HG03196 (cell line): ENCODE results near the gene MANSC1.
A peak's percentile ranks its signal among the peaks of the same experiment; 100 is the strongest.
"Not testable (repeated sequence)": the region's sequence is repeated elsewhere in the genome, so short reads cannot be mapped to it uniquely, and the experiment has no call there.

Source experiments
- ATAC-seq: cut with Tn5 transposase; IDR thresholded peaks from one replicate; pipeline ENCODE4 v1.9.1; 2021; ENCODE audit not compliant: unreplicated experiment

Gene MANSC1

DNA sequence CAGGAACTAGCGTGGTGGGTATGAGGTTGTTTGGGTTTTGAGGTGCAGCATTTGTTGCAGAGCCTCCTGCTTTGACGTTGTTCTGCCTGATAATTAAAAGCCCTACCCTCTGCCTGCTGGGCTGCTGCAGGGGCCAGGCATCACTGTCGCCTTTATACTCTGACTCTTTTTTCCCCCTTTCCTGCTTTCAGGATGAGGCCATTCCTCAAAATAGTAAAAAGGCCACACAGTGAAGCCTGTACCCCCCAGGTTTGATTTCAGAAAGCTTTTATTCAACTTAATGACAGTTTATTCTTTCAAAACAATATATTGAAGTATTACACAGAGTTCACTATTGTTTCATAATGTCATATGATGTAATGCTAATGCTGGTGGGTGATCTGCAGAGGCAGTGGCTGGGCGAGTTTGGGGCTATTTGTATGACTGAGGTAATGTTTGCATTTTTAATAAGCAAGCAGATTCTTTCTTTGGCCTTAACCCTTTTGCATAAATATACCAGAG, 15.9 kb upstream of the MANSC1 start:
- ATAC-seq, result no peak

DNA sequence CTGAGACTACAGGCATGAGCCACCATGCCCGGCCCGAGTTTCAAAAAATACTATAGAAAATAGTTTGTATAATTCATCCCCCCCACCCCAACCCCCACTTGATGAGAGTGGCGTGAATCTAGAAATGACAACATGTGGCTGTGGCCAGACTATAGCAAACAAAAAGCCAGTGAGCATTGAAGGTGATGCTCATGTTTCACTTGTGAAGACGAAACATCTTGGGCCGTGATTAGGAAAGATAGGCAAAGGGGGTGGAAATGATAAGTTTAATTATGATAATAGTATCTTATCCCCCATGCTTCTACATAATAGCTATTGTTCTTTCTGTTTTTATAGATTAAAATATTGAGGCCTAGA, 15.4 kb upstream of the MANSC1 start:
- ATAC-seq, result no peak

DNA sequence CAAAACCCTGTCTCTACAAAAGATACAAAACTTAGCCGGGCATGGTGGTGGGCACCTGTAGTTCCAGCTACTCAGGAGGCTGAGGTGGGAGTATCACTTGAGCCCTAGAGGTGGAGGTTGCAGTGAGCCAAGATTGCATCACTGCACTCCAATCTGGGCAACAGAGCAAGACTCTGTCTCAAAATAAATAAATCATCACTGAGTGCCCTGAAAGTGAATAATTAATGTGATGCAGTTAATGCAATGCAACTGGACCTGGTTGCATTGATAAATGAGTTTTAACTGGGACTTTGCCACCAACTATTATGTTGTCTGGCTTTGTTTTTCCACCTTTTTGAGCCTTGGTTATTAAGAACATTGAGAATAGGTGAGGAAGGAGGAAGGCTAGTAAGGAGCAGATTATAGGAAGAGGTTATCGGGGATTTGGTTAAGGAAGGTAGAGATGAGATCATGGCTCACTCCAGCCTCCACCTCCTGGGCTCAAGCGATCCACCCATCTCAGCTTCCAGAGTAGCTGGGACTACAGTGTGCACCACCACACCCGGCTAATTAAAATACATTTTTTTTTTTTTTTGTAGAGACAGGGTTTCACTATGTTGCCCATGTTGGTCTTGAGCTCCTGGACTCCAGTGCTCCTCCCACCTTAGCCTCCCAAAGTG, 14.9 kb upstream of the MANSC1 start:
- ATAC-seq, result no peak

DNA sequence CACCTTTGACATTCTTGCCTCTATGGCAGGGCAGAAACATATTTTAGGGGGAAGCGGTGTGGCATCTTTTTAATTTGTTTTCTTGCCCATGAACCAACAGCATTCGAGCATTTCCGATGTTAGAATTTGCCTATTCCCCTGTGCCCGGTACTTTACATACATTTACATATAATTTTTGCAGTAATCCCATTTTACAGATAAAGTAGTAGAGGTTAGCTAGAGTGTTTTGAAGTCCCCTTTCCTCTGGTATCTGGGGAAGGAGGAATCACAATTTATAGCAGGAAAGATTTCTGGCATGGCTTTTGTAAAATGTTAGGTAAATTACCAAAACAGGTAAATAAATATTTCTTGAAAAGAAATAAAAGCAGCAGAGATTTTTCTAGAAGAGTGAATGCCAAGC, 8.5 kb upstream of the MANSC1 start:
- ATAC-seq, result no peak

DNA sequence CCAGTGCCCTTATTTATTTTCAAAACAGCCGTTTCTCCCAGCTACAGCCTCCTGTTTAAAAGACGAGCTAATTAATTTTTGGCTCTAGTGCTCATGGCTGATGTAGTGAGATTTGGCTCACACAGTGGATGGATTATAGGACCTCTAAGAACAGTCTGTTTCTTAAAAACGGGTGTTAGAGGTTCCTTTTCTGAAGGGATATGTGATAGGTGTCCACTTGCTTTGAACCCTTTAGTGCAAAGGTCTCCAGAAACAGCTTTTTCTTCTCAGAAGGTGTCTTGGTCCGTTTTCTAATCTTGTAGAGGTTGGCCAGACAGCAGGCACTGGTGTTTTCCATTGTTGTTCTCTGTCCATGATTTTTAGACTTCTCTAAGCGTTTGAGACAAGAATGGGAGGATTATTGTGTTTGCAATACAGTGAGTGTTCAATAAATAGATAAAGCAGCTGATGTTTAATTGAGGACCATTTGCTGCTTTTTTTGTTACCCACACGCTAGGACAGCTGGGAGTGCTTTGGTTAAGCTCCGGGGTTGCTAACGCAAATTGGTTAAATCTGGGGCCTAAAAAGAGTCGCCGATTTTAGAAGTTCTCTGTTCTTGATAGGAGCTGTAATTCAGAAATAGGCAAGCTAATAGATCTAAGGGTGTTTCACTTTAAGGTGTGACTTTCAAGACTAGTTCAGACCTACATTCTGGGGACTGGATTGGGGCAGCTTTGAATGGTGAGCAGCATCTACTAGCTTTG, 7.8 kb upstream of the MANSC1 start:
- no peak for ATAC-seq

DNA sequence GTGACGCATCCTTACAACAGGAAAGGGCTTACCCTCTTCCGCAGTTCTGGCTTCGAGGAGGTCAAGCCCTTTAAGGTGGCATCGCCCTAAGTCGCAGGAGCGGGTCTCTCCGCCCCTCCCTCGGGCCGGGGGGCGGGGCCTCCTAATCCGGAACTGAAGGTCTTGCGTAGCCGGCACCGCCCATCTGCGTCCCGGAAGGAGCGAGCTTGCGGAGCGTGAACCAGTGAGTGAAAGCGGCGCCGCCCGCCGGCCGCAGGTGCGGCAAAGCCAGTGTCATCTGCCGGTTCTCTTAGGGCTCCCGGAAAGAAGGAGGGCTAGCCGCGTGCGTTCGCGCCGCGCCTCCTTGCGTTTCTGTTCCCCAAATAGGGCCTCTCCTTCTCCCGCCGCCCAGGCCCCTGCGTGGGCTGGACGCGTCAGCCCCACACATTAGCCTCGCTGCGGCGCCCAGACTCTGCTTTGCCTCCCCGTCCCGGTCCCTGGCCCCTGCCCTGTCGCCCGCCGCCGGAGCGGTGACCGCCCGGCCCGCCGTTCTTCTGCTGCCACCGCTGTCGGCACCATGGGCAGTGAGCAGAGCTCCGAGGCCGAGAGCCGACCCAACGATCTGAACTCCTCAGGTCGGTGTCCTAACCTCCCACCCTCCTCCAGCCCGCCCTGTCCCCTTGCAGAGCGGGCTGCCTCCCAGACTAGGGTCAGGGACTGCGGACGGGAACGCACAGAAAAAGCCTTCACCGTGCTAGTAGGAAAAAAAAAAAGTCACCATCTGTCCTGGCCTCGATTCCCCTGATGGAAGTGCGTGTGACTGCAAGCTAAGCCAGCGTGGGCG, 7.1 kb upstream of the MANSC1 start, which contains the start of gene BORCS5:
Gene BORCS5, plus strand, starts transcription at position 183 of the 823 bp plus-strand sequence. Its CDS starts 374 bp downstream, at position 557.
- peak; percentile 90 for ATAC-seq

DNA sequence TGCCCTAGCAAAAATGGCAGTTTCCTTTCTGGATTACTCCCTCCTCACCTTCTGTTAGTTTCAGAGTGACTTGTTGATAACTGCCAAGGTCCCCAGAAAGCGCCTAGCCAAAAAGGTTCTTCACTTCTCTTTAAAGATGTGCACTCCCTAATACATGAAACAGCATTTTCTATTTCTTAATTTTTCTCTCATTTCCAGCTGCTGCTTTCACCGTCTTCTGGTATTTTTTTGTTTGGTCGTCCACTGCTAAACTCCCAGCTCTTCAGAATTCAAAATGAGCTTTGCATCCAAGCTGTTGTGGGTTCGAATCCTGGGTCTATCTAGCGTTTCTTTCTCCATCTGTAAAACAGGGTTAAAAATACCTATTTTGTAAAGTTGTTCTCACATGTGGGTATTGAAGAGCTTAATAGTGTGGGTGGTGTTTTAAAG, 6.4 kb upstream of the MANSC1 start:
- no peak for ATAC-seq

DNA sequence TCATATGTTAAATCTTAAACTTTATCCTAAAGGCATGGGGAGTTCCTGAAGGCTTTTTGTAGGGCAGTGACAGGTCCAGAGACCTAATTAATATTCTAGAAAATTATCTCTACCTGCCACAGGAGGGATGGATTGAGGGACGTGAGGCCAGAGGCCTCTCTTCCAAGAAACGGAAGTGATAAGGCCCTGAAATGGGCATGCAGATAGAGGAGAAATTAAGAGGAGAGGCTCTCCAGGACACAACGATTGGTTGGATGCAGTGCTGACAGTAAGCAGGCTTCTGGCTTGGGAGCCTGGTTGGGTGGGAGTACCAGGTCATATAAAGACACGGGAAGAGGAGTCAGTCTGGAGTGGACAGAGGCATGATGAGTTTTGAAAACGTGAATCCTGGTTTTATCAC, 3.8 kb upstream of the MANSC1 start:
- no peak for ATAC-seq

DNA sequence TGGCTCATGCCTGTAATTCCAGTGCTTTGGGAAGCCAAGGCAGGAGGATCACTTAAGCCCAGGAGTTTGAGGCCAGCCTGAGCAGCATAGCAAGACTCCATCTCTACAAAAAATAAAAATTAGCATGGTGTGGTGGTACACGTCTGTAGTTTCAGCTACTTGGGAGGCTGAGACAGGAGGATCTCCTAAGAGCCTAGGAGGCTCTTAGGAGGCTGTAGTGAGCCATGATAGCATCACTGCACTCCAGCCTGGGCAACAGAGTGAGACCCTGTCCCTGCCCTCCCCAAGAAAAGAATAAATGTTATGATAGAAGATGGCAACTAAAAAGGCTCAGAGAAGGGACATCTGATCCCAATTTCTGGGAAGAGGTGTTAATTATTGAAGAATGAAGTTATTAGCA, 3.2 kb upstream of the MANSC1 start:
- ATAC-seq, result no peak

DNA sequence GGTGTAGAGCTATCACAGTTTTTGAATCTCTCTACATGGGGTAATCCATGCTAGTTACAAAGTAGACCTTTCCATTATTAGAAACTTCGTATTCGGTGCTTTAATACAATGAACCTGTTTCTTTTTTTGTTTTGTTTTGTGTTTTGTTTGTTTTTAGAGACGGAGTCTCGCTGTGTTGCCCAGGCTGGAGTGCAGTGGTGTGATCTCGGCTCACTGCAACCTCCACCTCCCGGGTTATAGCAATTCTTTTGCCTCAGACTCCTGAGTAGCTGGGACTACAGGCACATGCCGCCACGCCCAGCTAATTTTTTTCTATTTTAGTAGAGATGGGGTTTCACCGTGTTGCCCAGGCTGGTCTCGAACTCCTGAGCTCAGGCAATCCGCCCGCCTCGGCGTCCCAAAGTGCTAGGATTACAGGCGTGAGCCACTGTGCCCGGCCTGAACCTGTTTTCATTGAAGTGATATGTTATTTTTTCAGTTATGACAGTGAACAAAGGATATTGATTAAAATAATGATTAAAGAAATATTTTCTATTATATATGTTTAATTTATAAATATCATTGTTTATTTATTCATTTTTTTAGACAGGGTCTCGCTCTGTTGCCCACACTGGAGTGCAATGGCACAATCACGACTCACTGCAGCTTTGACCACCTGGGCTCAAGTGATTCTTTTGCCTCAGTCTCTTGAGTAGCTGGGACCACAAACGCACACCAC, 1.6 kb upstream of the MANSC1 start:
- not testable (repeated sequence) for ATAC-seq

DNA sequence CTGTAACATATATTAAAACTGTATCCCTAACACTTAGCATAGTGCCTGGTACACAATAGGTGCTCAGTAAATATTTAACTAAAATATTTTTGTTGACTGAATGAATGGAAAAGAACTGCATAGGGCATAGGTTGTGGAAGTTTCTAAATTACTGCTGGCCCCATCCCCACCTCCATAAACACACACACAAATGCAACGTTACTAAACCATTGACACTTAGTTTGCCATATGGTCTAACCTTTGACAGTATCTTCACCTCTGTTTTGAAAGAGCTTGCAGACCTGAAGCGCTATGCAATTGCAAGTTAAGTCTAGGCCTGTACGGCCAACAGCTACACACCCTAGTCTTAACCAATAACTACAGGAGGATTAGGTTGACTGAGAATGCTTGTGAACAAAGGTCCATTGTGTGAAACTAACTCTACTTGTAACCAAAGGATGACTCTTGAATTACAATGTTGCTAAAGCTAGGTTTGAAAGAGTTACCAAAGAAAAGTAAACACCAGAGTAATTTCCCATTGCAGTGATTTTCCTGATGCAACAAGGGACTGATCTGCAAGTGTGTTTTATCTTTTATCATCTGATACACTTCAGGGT, 924 bp upstream of the MANSC1 start:
- no peak for ATAC-seq

DNA sequence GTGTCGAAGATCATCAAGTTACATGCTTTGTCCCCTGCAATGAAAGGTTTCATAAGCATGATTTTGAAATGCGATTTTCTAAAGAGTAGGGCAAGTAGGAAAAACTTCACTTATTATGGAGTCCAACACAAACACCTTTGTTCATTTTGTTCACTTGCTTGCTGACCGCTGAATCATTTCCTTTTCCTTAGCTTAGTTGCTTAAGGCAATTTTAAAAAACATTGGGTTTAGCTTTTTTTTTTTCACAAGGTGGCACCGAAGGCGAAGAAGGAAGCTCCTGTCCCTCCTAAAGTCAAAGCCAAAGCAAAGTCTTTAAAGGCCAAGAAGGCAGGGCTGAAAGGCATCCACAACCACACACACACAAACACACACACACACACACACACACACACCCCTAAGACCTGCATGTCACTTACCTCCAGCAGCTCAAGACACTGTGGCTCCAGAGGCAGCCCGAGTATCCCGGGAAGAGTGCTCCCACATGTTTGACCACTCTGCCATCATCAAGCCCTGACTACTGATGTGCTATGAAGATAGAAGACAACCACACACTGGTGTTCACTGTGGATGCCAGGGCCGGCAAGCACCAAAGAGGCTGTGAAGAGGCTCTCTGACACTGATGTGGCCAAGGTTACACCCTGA, 11.4 kb downstream of the MANSC1 start:
- no peak for ATAC-seq

DNA sequence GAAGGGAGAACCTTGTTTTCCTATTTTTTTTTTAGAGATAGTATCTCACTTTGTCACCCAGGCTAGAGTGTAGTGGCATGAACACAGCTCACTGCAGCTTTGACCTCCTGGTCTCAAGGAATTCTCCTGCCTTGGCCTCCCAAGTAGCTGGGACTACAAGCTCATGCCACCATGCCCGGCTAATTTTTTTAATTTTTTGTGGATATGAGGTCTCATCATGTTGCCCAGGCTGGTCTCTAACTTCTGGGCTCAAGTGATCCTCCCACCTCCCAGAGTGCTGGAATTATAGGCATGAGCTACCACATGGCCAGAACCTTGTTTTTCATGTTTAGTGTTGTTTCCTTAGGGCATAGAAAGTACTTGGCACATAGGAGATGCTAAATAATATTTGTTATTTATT, 13.5 kb downstream of the MANSC1 start:
- no peak for ATAC-seq

DNA sequence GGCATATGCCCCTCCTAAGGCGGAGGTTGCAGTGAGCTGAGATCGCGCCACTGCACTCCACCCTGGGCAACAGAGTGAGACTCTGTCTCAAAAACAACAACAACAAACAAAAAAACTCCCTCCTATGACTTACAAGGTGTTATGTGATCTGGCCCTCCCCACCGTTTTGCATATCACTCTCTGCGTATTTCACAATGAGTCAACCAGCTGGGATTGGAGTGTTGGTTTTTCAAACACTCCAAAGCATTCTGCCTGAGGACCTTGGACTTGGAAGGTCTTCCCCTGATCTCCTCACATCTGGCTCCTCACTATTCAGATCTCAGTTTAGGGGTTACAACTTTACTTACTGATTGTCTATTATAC, 14.0 kb downstream of the MANSC1 start:
- ATAC-seq, result no peak

DNA sequence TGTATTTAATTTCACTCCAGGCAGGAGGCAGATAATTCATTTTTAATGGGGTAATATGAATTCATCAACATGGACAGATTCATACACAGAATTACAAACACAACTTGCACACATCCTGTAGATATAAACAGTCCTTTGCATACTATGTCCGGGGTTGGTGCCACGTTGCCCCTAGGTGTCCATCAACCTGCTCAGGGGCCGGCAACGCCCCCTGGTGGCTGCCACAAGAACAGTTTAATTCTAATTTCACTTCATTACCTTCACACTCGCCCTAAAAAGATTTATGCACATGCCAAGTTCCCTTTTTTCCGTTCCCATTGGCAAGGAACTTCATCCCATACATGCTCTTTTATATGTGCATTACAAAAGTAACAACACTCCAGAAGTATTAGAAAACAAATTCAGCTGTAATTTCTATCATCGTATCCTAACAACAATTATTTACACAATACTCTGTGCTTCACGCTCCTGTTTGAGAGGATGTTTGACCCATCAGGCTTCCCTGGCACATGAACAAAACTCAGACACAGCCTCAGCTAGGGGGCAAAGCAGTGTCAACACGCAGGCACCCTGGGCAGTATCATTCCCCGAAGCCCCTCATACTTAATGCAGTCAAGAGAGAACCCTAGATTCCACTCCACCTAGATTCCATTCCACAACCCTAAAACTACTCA, 15.5 kb downstream of the MANSC1 start:
- ATAC-seq, result no peak

DNA sequence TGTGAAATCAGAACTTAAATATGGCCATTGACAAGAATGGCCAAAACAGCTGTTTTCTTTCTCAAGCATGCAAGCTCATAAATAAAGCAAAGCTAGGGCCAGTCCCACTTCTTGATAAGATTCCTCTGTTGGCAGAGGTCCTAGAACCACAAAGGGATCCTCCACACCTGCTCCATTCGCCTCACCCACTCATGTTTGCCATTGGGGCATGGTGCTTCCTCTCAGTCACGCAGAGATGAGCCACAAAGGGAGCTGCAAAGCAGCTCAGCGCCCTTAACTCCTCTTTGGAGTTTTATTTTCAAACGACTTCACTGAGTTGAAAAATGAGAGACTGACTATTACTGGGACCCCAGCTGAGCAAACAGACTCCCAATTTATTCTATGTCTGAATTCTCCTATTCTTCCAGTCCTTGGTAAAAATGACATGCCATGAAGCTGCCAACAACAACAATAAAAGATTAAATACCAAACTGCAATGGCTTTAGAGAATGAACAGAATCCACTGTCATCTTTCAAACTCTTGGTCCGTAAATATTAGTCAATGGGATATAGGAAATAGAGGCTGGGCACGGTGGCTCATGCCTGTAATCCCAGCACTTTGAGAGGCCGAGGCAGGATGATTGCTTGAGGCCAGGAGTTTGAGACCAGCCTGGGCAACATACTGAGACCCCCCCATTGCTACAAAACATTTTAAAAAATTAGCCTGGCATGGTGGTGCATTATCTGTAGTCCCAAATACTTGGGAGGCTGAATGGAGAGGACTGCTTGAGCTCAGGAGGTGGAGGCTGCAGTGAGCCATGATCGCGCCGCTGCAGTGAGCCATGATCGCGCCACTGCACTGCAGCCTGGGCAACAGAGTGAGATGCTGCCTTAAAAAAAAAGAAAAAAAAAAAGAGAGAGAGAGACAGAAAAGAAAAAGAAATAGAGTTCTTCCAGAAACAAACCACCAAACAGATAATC, 16.4 kb downstream of the MANSC1 start:
- ATAC-seq, result no peak

DNA sequence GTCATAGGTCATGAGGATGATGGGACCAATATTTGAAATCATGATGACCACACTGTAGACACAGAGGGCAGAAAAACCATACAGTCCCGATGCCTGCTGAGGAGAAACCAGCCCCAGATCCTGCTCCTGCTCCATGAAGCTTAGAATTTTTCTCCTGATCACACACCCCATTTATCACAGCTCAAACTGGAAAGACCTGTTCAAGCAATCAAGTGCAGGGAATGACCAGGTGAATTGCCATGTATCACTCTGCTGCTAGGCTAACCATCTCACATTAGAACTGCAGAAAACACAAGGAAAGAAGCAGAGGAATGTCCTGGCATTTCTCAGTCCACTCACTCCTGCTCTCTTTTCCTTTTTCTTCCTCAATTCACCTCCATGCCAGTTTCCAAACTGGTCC, 18.1 kb downstream of the MANSC1 start:
- no peak for ATAC-seq

DNA sequence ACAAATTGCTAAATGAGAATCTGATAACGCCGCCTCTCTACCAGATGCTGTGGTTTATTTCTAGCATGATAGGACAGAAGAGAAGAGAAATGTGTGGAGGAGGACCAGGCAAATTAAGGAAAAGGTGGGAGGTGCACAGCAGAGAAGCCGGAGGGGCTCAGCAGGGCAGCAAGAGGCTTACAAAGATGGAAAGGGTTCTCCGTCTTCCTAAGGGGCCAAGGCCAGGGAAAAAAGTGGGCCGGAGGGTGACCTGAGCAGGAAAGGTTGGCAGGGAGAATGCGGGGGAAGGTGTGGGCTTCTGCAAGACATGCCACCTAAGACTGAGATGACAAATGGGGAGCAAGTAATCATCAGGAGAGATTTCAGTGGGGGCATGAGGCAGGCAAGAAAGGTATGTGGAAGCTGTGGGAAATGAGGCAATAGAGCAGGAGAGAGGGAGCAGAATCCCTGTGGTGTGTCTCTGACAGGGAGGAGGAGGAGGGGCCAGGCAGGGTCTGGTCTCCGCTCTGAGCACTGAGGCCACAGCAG, 18.7 kb downstream of the MANSC1 start:
- no peak for ATAC-seq
